ENCODE data around the gene TSC22D1.

DNA sequence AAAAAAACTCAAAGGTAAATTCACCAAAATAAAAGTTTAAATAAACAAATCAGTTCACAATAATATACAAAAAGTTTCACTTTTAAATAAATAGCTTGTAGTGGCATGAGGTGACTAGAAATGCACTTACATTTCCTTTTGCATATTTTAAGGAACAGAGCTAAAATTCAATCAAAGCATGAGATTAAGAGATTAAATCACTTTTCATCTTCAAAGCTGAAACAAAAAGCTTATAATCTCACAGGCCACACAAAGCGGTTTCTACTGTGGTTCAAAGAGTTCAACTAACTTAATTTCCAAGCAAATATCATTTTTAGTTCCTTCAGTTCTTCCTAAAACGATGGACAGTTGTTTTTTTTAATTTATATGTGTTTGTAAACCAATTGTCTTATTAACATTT, 38.9 kb downstream of the TSC22D1 start:
- TF ChIP-seq POLR2AphosphoS5 (IDR thresholded peaks at IDR 0.05; ENCODE audit: low read depth, low read length), result no peak
- TF ChIP-seq SIN3A (IDR thresholded peaks at IDR 0.05; ENCODE audit: borderline replicate concordance, insufficient read depth, low read length), result no peak
- no peak for TF ChIP-seq TAF1 (IDR thresholded peaks at IDR 0.05; ENCODE audit: borderline replicate concordance, insufficient read depth, low read length)

Data from PFSK-1 (cell line).